GM18907 (cell line): Measurements from ENCODE around the gene CX3CL1.
A peak's percentile ranks its signal among the peaks of the same experiment; 100 is the strongest.
"Not testable (repeated sequence)": the region's sequence is repeated elsewhere in the genome, so short reads cannot be mapped to it uniquely, and the experiment has no call there.

Experiments used
- ATAC-seq: cut with Tn5 transposase; IDR thresholded peaks from one replicate; pipeline ENCODE4 v1.9.1; 2021; ENCODE audit warnings: mild to moderate bottlenecking, moderate library complexity; ENCODE audit not compliant: unreplicated experiment

Gene CX3CL1

DNA sequence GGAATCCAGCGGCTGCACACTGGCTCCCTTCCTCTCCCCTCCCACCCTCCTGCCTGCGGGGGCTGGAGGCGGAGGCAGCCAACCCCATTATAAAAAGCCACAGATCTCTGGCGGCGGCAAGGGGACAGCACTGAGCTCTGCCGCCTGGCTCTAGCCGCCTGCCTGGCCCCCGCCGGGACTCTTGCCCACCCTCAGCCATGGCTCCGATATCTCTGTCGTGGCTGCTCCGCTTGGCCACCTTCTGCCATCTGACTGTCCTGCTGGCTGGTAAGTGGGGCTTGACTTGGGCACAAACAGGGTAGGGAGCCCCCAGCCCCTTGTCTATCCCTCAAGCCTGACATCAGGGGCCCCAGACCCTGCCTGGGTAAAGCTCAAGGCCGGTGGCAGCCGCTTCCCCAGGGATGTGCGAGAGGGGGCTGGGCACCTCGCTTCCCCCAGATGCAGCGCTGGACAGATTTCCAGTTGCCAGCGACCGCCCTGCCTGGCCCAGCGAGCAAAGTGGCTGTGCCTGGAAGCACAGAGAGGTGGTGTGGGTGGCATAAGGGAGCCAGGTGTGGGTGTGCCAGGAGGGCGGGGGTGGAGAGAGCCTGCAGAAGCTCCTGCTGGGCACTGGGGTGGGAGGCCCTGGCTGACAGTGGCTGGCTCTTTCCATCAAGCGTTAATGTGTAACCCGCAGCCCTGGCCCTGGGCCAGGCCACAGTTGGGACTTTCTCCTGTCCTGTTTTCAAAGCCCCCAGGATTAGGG is at the start of gene CX3CL1:
CX3CL1 (plus strand) TSS at position 119 of the 745 bp plus-strand sequence; CDS start at position 198, 79 bp downstream.
- no peak for ATAC-seq

DNA sequence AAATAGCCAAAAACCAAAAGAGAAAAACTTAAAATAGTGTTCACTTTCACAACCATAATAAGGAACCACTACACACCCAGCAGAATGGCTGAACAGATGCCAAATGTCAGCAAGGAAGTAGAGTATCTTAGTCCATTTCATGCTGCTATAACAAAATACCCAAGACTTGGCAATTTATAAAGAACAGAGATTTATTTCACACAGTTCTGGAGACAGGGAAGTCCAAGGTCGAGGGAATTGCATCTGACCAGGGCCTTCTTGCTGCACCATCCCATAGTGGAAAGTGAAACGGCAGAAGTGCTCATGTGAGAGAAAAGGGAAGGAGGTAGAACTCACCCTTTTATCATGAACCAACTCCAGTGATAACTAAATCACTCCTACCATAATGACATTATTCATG is 47.5 kb upstream of the CX3CL1 start:
- ATAC-seq = no peak

DNA sequence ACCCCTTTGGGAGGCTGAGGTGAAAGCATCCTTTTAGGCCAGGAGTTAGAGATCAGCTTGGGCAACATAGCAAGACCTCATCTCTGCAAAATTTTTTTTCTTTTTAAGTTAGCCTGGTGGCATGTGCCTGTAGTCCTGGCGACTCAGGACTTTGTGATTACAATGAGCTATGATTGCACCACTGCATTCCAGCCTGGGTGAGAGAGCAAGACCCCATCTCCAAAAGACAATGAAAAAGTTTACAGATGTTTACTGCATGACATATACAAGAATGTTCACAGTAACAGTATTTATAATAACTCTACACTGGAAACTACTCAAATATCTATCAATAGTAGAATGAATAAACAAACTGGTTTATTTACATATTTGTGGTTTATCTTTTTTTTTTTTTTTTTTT is 46.8 kb upstream of the CX3CL1 start:
- ATAC-seq = no peak

- no peak for ATAC-seq
Measured at GRCh38 chr16:57329718-57330327, 42.5 kb upstream of the CX3CL1 start.

GRCh38 chr16:57331355-57331754 is 40.9 kb upstream of the CX3CL1 start:
- no peak for ATAC-seq

- ATAC-seq = no peak
Measured at GRCh38 chr16:57333402-57333801, 38.9 kb upstream of the CX3CL1 start.

GRCh38 chr16:57335366-57335765 is 36.9 kb upstream of the CX3CL1 start:
- ATAC-seq = no peak

GRCh38 chr16:57341062-57341440 is 31.2 kb upstream of the CX3CL1 start:
- ATAC-seq = no peak

- ATAC-seq = no peak
Measured at GRCh38 chr16:57341441-57342303, 30.6 kb upstream of the CX3CL1 start.

- ATAC-seq = not testable (repeated sequence)
Measured at GRCh38 chr16:57342606-57343005, 29.7 kb upstream of the CX3CL1 start.

DNA sequence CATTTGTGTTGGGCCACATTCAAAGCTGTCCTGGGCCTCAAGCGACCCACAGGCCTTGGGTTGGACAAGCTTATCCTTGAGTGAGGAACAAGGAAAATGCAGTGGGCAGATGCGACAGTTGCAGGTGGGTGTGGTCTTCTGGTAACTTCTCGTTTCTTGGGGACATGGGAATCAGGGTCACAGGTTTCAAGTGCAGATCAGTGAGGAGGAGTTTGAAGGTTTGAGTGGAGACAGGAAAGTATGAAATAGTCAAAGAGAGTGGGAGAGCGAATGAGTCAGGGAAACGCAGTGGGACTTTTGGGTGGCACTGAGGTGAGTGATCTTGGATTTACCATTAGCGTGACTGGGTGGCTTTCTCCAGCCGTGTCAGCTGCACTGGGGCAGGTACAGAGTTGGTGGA is 29.1 kb upstream of the CX3CL1 start:
- ATAC-seq = no peak

DNA sequence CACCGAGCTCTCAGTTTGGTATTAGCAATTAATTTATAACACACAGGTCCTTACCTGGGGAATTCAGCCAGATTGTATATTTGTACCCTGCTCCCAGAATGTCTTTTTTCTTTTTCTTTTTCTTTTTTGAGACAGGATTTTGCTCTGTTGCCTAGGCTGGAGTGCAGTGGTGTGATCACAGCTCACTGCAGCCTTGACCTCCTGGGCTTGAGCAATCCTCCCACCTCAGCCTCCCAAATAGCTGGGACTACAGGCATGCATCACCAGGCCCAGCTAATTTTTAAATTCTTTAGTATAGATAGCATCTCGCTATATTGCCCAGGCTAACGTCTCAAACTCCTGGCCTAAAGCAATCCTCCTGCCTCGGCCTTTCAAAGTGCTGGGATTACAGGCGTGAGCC is 28.2 kb upstream of the CX3CL1 start:
- not testable (repeated sequence) for ATAC-seq

GRCh38 chr16:57345021-57345420 is 27.3 kb upstream of the CX3CL1 start:
- ATAC-seq = no peak

DNA sequence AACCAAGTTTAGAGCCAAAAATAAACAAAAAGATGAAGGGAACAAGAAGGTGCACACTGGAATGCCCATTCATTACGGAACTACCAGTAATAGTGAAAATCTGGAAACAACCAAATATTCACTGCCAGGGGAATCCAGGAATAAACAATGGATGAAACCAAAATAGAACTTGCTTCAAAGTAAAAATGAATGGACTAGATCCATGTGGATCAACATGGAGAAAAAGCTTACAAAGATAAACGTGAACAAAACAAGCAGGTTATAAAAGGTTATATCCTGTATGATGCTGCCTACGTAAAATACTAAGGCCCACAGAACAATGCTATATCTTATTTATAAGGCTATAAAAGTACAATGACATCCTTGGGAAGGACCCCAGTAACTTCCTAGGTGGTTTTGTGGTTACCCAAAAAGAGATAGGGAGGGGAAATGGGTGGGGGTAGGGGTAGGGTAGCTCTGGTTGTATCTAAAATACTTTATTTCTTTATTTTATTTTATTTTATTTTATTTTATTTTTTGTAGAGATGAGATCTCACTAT is 26.6 kb upstream of the CX3CL1 start:
- ATAC-seq = no peak

GRCh38 chr16:57347858-57348257 is 24.4 kb upstream of the CX3CL1 start:
- ATAC-seq = no peak

DNA sequence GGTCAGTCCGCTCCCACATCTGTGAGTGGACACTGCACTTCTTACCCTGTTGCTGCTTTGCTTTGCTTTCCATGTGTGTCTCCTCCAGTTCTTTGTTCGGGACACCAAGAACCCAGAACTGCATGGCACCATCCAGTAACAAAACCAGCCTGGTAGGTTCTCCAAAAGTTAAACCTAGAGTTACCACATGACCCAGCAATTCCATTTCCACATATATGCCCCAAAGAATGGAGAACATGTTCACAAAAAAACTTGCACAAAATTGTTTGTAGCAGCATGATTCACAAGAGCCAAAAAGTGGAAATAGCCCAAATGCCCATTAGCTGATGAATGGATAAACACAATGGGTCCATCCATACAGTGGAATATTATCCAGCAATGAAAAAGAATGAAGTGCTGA is 24.0 kb upstream of the CX3CL1 start:
- ATAC-seq = no peak

- ATAC-seq = peak; percentile 86
Measured at GRCh38 chr16:57349212-57350031, 22.9 kb upstream of the CX3CL1 start.

GRCh38 chr16:57352636-57353047 is 19.6 kb upstream of the CX3CL1 start:
- ATAC-seq = no peak

DNA sequence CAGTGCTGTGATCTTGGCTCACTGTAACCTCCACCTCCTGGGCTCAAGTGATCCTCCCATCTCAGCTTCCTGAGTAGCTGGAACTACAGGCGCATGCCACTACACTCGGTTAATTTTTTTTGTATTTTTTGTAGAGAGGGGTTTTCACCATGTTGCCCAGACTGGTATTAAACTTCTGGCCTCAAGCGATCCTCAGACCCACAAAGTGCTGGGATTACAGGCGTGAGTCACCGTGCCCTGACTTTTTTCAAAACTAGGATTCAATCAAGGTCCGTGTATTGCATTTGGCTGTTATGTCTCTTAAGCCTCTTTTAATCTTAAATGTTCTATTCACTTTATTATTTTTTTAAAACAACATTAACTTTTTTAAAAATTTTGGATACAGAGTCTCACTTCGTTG is 18.0 kb upstream of the CX3CL1 start:
- ATAC-seq = no peak

DNA sequence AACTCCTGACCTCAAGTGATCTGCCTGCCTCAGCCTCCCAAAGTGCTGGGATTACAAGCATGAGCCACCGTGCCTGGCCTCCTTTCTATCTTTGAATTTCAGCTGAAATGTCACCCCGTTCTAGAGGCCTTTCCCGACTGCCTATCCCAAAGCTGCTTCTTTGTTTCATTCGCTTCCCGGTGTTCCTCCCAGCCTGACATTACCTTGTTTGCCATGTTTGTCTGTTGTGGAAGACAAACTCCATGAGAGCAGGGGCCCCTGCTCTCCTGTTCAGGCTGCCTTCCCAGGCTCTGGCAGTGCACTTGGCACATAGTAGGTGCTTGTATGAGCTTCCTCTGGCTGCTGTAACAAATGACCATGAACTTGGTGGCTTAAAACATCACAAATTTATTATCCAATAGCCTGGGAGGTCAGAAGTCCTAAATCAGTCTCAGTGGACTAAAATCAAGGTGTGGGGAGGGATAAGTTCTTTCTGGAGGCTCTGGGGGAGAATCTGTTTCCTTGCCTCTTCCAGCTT is 16.3 kb upstream of the CX3CL1 start:
- no peak for ATAC-seq
